IMR-90 (cell line): Measurements from ENCODE around the gene FERMT2. TPM values are rescaled to one million over a fixed set of nuclear protein-coding genes. Genes with fewer than 3 reads are reported as not detected.

Source experiments
- ATAC-seq: fragments of 200-7000 bp; cut with Tn5 transposase; 2 replicates; pipeline ENCODE4 v1.9.1; 2020; ENCODE audit warnings: low read depth, mild to moderate bottlenecking, moderate library complexity
- BruUV-seq: library from RNA; stranded (reverse); fragments of 400-500 nt; replicated peaks from 2 replicates; lab custom pipeline; 2021; lab: Mats Ljungman, UMichigan
- CTCF ChIA-PET: fragments of 300-600 bp; formaldehyde crosslinking; extraction: SDS; loops from one replicate; lab custom pipeline; 2021; ENCODE audit warnings: antibody characterized with exemption; lab: Yijun Ruan, JAX
- POLR2A ChIA-PET: fragments of 300-600 bp; sonication (Branson Sonifier 250); formaldehyde crosslinking; loops from one replicate; lab custom pipeline; 2022; ENCODE audit warnings: antibody characterized with exemption; ENCODE audit not compliant: unreplicated experiment; lab: Charles Lee
- DNase-seq: peaks from one replicate; pipeline ENCODE4 v3.0.0; 2013
- H2AFZ ChIP-seq: replicated peaks from 2 replicates; pipeline ENCODE3; 2013; ENCODE audit warnings: low read length, mild to moderate bottlenecking; ENCODE audit not compliant: poor library complexity
- H2AK5ac ChIP-seq: 2 replicates; pipeline ENCODE4 v1.6.1; 2013; ENCODE audit warnings: low read depth, low read length, inconsistent platforms
- H2AK9ac ChIP-seq: replicated peaks from 2 replicates; pipeline ENCODE3; 2013; ENCODE audit warnings: mild to moderate bottlenecking, low read depth, low read length, moderate library complexity; ENCODE audit not compliant: poor library complexity
- H2BK120ac ChIP-seq: 2 replicates; pipeline ENCODE4 v1.6.1; 2013; ENCODE audit warnings: low read depth, low read length, inconsistent platforms
- H2BK15ac ChIP-seq: 3 replicates; pipeline ENCODE4 v1.6.1; 2013; ENCODE audit warnings: low read depth, low read length, inconsistent platforms
- H2BK20ac ChIP-seq: 2 replicates; pipeline ENCODE4 v1.6.1; 2013; ENCODE audit warnings: low read depth, mild to moderate bottlenecking, inconsistent platforms, low read length, moderate library complexity
- H2BK5ac ChIP-seq: 2 replicates; pipeline ENCODE4 v1.6.1; 2013; ENCODE audit warnings: mild to moderate bottlenecking, low read depth, low read length, inconsistent platforms; ENCODE audit not compliant: poor library complexity, severe bottlenecking
- H3K14ac ChIP-seq: replicated peaks from 2 replicates; pipeline ENCODE4 v1.6.1; 2013; ENCODE audit warnings: low read depth, low read length, inconsistent platforms
- H3K18ac ChIP-seq: 2 replicates; pipeline ENCODE4 v1.6.1; 2013; ENCODE audit warnings: low read depth, low read length, control low read depth
- H3K23ac ChIP-seq: 2 replicates; pipeline ENCODE4 v1.6.1; 2013; ENCODE audit warnings: low read depth, low read length, inconsistent platforms
- H3K27ac ChIP-seq: 2 replicates; pipeline ENCODE4 v1.5.1; 2013; ENCODE audit warnings: mild to moderate bottlenecking, control low read depth, low read length; ENCODE audit not compliant: insufficient read depth
- H3K27me3 ChIP-seq: 2 replicates; pipeline ENCODE4 v1.6.1; 2013; ENCODE audit warnings: low read length; ENCODE audit not compliant: control insufficient read depth, insufficient read depth
- H3K36me3 ChIP-seq: 2 replicates; pipeline ENCODE4 v1.6.1; 2013; ENCODE audit warnings: low read length, mixed read lengths; ENCODE audit not compliant: control insufficient read depth, insufficient read depth
- H3K4ac ChIP-seq: 2 replicates; pipeline ENCODE4 v1.6.1; 2013; ENCODE audit warnings: low read depth, low read length, inconsistent platforms
- H3K4me1 ChIP-seq: 2 replicates; pipeline ENCODE4 v1.6.1; 2013; ENCODE audit warnings: low read length, mixed read lengths; ENCODE audit not compliant: control insufficient read depth, insufficient read depth
- H3K4me2 ChIP-seq: 2 replicates; pipeline ENCODE4 v1.6.1; 2013; ENCODE audit warnings: low read depth, mild to moderate bottlenecking, control low read depth, low read length, moderate library complexity
- H3K4me3 ChIP-seq: 2 replicates; pipeline ENCODE4 v1.5.1; 2013; ENCODE audit warnings: low read depth, mild to moderate bottlenecking, control low read depth, low read length, moderate library complexity; ENCODE audit not compliant: insufficient read depth
- H3K56ac ChIP-seq: 2 replicates; pipeline ENCODE4 v1.6.1; 2013; ENCODE audit warnings: low read length, inconsistent platforms; ENCODE audit not compliant: insufficient read depth; ENCODE audit errors: extremely low read depth
- H3K79me1 ChIP-seq, 2 experiments: 2 replicates each; pipeline ENCODE4 v1.6.1; 2013; ENCODE audit warnings: low read length in 2 of 2, inconsistent platforms in 1 of 2, low read depth in 1 of 2
- H3K9ac ChIP-seq: 2 replicates; pipeline ENCODE4 v1.6.1; 2013; ENCODE audit warnings: low read depth, low read length, control low read depth
- H3K9me1 ChIP-seq: 2 replicates; pipeline ENCODE4 v1.6.1; 2013; ENCODE audit warnings: low read length, inconsistent platforms; ENCODE audit not compliant: insufficient read depth
- H3K9me3 ChIP-seq: 2 replicates; pipeline ENCODE4 v1.6.1; 2013; ENCODE audit warnings: low read length; ENCODE audit not compliant: control insufficient read depth, insufficient read depth
- H4K20me1 ChIP-seq: 2 replicates; pipeline ENCODE4 v1.6.1; 2013; ENCODE audit warnings: low read length, inconsistent platforms; ENCODE audit not compliant: insufficient read depth
- H4K5ac ChIP-seq: 2 replicates; pipeline ENCODE4 v1.6.1; 2013; ENCODE audit warnings: mild to moderate bottlenecking, low read depth, low read length, control low read depth
- H4K8ac ChIP-seq, 2 experiments: 2 replicates each; pipeline ENCODE4 v1.6.1; 2013; ENCODE audit warnings: low read depth in 2 of 2, low read length in 2 of 2, control low read depth in 1 of 2, inconsistent platforms in 1 of 2
- H4K91ac ChIP-seq: 2 replicates; pipeline ENCODE4 v1.6.1; 2013; ENCODE audit warnings: low read depth, low read length, inconsistent platforms; ENCODE audit not compliant: insufficient read depth
- CEBPB ChIP-seq: IDR thresholded peaks from 2 replicates; pipeline ENCODE4 v1.6.1; 2012; ENCODE audit warnings: low read depth, low read length, improper control_type of control experiment
- CHD1 ChIP-seq: IDR thresholded peaks from 2 replicates; pipeline ENCODE4 v1.6.1; 2012; ENCODE audit warnings: low read depth, low read length, improper control_type of control experiment
- ELK1 ChIP-seq: fragments of 150-350 bp; IDR thresholded peaks from 2 replicates; pipeline ENCODE4 v1.6.1; 2016; ENCODE audit warnings: low read depth, mild to moderate bottlenecking, low read length, moderate library complexity, borderline replicate concordance
- FOS ChIP-seq: fragments of 150-350 bp; IDR thresholded peaks from 2 replicates; pipeline ENCODE4 v1.6.1; 2016; ENCODE audit warnings: low read depth, low read length
- MAFK ChIP-seq: IDR thresholded peaks from 2 replicates; pipeline ENCODE4 v1.6.1; 2012; ENCODE audit warnings: low read depth, low read length, improper control_type of control experiment
- MAZ ChIP-seq: IDR thresholded peaks from 2 replicates; pipeline ENCODE4 v1.6.1; 2012; ENCODE audit warnings: low read depth, mild to moderate bottlenecking, low read length, improper control_type of control experiment, moderate library complexity, borderline replicate concordance
- MXI1 ChIP-seq: IDR thresholded peaks from 2 replicates; pipeline ENCODE4 v1.6.1; 2012; ENCODE audit warnings: low read depth, mild to moderate bottlenecking, low read length, moderate library complexity, borderline replicate concordance
- RFX5 ChIP-seq: IDR thresholded peaks from 2 replicates; pipeline ENCODE4 v1.8.0; 2012; ENCODE audit warnings: low read depth, mild to moderate bottlenecking, low read length, moderate library complexity
- SMC3 ChIP-seq: fragments of 150-350 bp; IDR thresholded peaks from 2 replicates; pipeline ENCODE4 v1.6.1; 2016; ENCODE audit warnings: low read depth, mild to moderate bottlenecking, antibody characterized with exemption, low read length, moderate library complexity
- USF2 ChIP-seq: fragments of 150-350 bp; IDR thresholded peaks from 2 replicates; pipeline ENCODE4 v1.6.1; 2017; ENCODE audit warnings: mild to moderate bottlenecking, antibody characterized with exemption, low read length, low read depth
- WGBS, 2 experiments: methylation state at CpG; one replicate each; pipeline versions ENCODE4 v1.1.5 to v1.1.7; 2013; ENCODE audit warnings: missing lambda C conversion rate in 2 of 2; ENCODE audit not compliant: insufficient read length in 1 of 2; ENCODE audit errors: extremely low coverage in 2 of 2; 5-methylcytosine and 5-hydroxymethylcytosine counted together
- dilution Hi-C: fragments of 300-500 bp; cut with HindIII; formaldehyde crosslinking; loops from one replicate; pipeline ENCODE4 v1.14.3; 2018; ENCODE audit warnings: low sequenced_read_pairs; ENCODE audit not compliant: unreplicated experiment
- in situ Hi-C: fragments of 300-500 bp; cut with MboI; formaldehyde crosslinking; loops from 3 replicates; pipeline ENCODE4 v1.14.3; 2019; ENCODE audit warnings: low sequenced_read_pairs, inconsistent platforms, mixed read lengths
- intact Hi-C: fragments of 100-400 bp; cut with micrococcal nuclease; formaldehyde crosslinking; loops from 2 replicates; pipeline ENCODE4 v1.10.0; 2022
- polyA plus RNA-seq, 3 experiments: library from polyadenylated mRNA; depleted of rRNA; stranded (reverse); fragments of >200 nt; gene quantifications; 2 replicates each; pipeline ENCODE4 v1.2.3, GENCODE V29; 2012; ENCODE audit warnings: low replicate concordance in 1 of 3
- total RNA-seq: library from RNA; depleted of rRNA; stranded (reverse); fragments of >200 nt; gene quantifications from 2 replicates; pipeline ENCODE4 v1.2.3, GENCODE V29; 2012

FERMT2 gene
- total and polyA plus RNA-seq, 2 of the 4 experiments (the other 2 are of a cell fraction), result 131 to 217 TPM

- H3K4me1 ChIP-seq, result no peaks in the 10 kb centered on the region
- TF ChIP-seq SMC3 (no peak), CHD1 (no peak), MAFK (no peak), MAZ (no peak), CEBPB (no peak), USF2 (no peak), RFX5 (no peak), ELK1 (no peak), FOS (no peak), MXI1 (no peak)
- in situ Hi-C loops, result no loop called here
- no peak overlapping the region for H2AK9ac ChIP-seq
- intact Hi-C loops, result no loop called here
- H3K36me3 ChIP-seq, result no peaks in the 10 kb centered on the region
- ChIA-PET POLR2A (no interaction called here), CTCF (no interaction called here)
- H2BK20ac ChIP-seq, result no peak overlapping the region
- H3K18ac ChIP-seq, result no peak overlapping the region
- H3K4ac ChIP-seq, result no peak overlapping the region
- H2BK15ac ChIP-seq, result no peak overlapping the region
- H3K56ac ChIP-seq, result no peak overlapping the region
- H3K4me2 ChIP-seq, result no peak overlapping the region
- H4K5ac ChIP-seq, result no peak overlapping the region
- dilution Hi-C loops, result no loop called here
- H3K27me3 ChIP-seq, result no peaks in the 10 kb centered on the region
- H4K20me1 ChIP-seq, result no peaks in the 10 kb centered on the region
- no peak overlapping the region for H2AK5ac ChIP-seq
- H3K79me1 ChIP-seq, result no peaks in the 10 kb centered on the region
- no peaks in the 10 kb centered on the region for H3K9me1 ChIP-seq
- no CpG with 5 or more reads among the region's 1 CpG for WGBS, 2 experiments
- no peak overlapping the region for H3K23ac ChIP-seq
- no peak for ATAC-seq
- no peak overlapping the region for H2BK120ac ChIP-seq
- no peak overlapping the region for H3K27ac ChIP-seq
- no peak overlapping the region for H3K14ac ChIP-seq
- BruUV-seq, result no TSS peak
- H3K9ac ChIP-seq, result no peak overlapping the region
- no peak for DNase-seq
- no peak overlapping the region for H4K91ac ChIP-seq
- H3K9me3 ChIP-seq, result no peaks in the 10 kb centered on the region
- no peak overlapping the region for H2BK5ac ChIP-seq
- H2AFZ ChIP-seq, result no peak overlapping the region
- H3K4me3 ChIP-seq, result no peak overlapping the region
- no peak overlapping the region for H4K8ac ChIP-seq
These were observed 142.7 kb downstream of the FERMT2 start for GRCh38 chr14:52808101-52808500.
